Urinary bladder (tissue), 4 donors: ENCODE data around the gene CNIH3. TPM values are rescaled to one million over a fixed set of nuclear protein-coding genes. Genes with fewer than 3 reads are reported as not detected.

Experiments
- DNase-seq: peaks from one replicate; pipeline ENCODE4 v3.0.0-alpha.2; 2015; ENCODE audit errors: extremely low spot score
- H3K27ac ChIP-seq: one replicate; pipeline ENCODE4 v1.5.1; 2013; ENCODE audit warnings: low read depth, mild to moderate bottlenecking, moderate library complexity
- H3K36me3 ChIP-seq: one replicate; pipeline ENCODE4 v1.6.1; 2013; ENCODE audit warnings: mild to moderate bottlenecking, moderate library complexity; ENCODE audit not compliant: insufficient read depth
- H3K4me1 ChIP-seq: one replicate; pipeline ENCODE4 v1.6.1; 2013; ENCODE audit warnings: mild to moderate bottlenecking, moderate library complexity; ENCODE audit not compliant: insufficient read depth
- H3K4me3 ChIP-seq: one replicate; pipeline ENCODE4 v1.5.1; 2013; ENCODE audit warnings: low read depth, low read length
- WGBS: extraction: QIAGEN DNeasy Blood & Tissue Kit; methylation state at CpG from one replicate; pipeline ENCODE4 v1.1.7; 2013; 5-methylcytosine and 5-hydroxymethylcytosine counted together
- polyA plus RNA-seq: library from polyadenylated mRNA; stranded (reverse); fragments of 200-250 nt; gene quantifications from one replicate; pipeline ENCODE4 v1.2.3, GENCODE V29; 2013
- total RNA-seq: library from RNA; depleted of rRNA; stranded (reverse); fragments of >200 nt; gene quantifications from one replicate; pipeline ENCODE4 v1.2.3, GENCODE V29; 2014
- donor health status: healthy with polysubstance abuse.
- donor health status: healthy.

CNIH3 gene
- total and polyA plus RNA-seq, 2 donors = 2.1 to 5.8 TPM

DNA sequence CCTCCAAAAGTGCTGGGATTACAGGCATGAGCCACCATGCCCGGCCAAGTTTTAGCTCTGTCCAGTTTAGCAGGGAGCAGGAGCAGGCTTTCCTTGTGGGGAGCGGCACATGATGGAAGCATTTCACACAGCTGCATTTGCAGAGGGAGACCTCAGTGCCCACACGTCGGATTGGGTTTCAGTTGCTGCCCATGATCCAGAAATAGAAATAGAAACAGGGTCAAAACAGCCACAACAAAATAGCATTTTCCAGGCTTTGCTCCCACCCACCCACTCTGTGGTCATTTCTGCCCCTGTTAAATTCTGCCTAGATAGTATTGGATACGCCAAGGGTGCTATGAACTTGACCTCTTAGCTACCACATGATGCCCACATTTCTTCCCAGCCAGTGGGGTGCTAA is 128.4 kb downstream of the CNIH3 start:
- Histone ChIP-seq H3K4me1 (peaks cover 1% of the 10 kb centered on the region), H3K27ac (no peak overlapping the region), H3K36me3 (no peaks in the 10 kb centered on the region), H3K4me3 (no peak overlapping the region)
- 90% methylated on average over 5 of the region's 5 CpGs for WGBS
- DNase-seq = no peak

- no peaks in the 10 kb centered on the region for H3K36me3 ChIP-seq
- H3K4me3 ChIP-seq = no peak overlapping the region
- no peak overlapping the region for H3K27ac ChIP-seq
- DNase-seq = no peak
- H3K4me1 ChIP-seq = peaks cover 1% of the 10 kb centered on the region
- 98% methylated on average over 1 of the region's 1 CpG for WGBS
These were observed 129.3 kb downstream of the CNIH3 start for GRCh38 chr1:224745394-224745793.

- WGBS = 90% methylated on average over 4 of the region's 4 CpGs
- DNase-seq = no peak
- peaks cover 1% of the 10 kb centered on the region for H3K4me1 ChIP-seq
- no peaks in the 10 kb centered on the region for H3K36me3 ChIP-seq
- H3K27ac ChIP-seq = no peak overlapping the region
- H3K4me3 ChIP-seq = no peak overlapping the region
These were observed 129.8 kb downstream of the CNIH3 start for GRCh38 chr1:224745924-224746323.

- Histone ChIP-seq H3K4me1 (peaks cover 1% of the 10 kb centered on the region), H3K4me3 (no peak overlapping the region), H3K27ac (no peak overlapping the region), H3K36me3 (no peaks in the 10 kb centered on the region)
- WGBS = 46% methylated on average over 4 of the region's 4 CpGs
- DNase-seq = no peak
These were observed 131.5 kb downstream of the CNIH3 start for GRCh38 chr1:224747578-224747977.

DNA sequence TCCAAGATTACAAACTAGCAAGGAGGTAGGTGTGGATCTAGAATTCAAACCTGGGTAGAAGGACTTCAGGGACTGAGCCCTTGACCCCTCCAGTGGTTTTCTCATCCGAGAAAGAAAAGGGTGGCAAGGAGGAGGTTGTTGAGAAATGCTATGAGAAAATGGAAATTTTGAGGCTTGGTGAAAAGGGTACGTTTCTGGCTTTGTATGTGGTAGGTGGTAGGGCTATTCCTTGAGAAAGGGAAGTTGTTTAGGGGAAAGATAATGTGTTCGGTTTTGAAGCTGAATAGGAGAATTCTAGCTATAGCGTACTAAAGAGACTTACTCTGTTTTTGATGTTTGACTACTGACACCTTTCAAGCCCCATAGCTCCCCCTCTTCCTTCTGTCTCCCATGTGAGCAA is 133.8 kb downstream of the CNIH3 start:
- Histone ChIP-seq H3K4me3 (no peak overlapping the region), H3K4me1 (peaks cover 1% of the 10 kb centered on the region), H3K27ac (no peak overlapping the region), H3K36me3 (no peaks in the 10 kb centered on the region)
- WGBS = 94% methylated on average over 4 of the region's 4 CpGs
- DNase-seq = no peak

GRCh38 chr1:224751624-224752311 is 135.7 kb downstream of the CNIH3 start:
- WGBS = 65% methylated on average over 6 of the region's 6 CpGs
- H3K27ac ChIP-seq = no peak overlapping the region
- H3K4me3 ChIP-seq = no peak overlapping the region
- no peak for DNase-seq
- H3K4me1 ChIP-seq = peaks cover under 1% of the 10 kb centered on the region
- H3K36me3 ChIP-seq = no peaks in the 10 kb centered on the region

GRCh38 chr1:224753491-224753890 is 137.4 kb downstream of the CNIH3 start:
- Histone ChIP-seq H3K27ac (no peak overlapping the region), H3K36me3 (no peaks in the 10 kb centered on the region), H3K4me3 (no peak overlapping the region), H3K4me1 (no peaks in the 10 kb centered on the region)
- 92% methylated on average over 1 of the region's 1 CpG for WGBS
- no peak for DNase-seq

- no peaks in the 10 kb centered on the region for H3K36me3 ChIP-seq
- no peak overlapping the region for H3K27ac ChIP-seq
- 78% methylated on average over 4 of the region's 4 CpGs for WGBS
- no peak overlapping the region for H3K4me3 ChIP-seq
- no peak for DNase-seq
- H3K4me1 ChIP-seq = no peaks in the 10 kb centered on the region
These were observed 139.5 kb downstream of the CNIH3 start for GRCh38 chr1:224755586-224755985.

DNA sequence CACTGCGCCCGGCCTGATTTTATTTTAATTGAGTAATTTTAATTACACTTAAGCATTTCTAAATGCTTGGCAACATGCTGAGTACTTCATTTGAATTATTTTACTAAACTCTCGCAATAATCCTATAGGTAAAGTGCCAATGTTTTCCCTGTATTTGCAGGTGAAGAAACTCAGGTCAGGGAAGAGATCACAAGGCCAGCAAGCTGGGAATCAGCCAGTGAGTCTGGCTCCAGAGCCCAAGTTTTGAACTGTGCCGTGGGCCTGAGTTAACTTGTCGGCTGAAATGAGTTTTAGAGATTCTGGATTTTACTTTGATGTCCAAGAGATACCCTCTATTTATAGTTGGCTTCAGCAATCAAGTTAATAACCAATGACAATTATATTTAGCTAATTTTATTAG is 141.4 kb downstream of the CNIH3 start:
- 95% methylated on average over 5 of the region's 5 CpGs for WGBS
- Histone ChIP-seq H3K4me3 (no peak overlapping the region), H3K27ac (no peak overlapping the region), H3K36me3 (no peaks in the 10 kb centered on the region), H3K4me1 (no peaks in the 10 kb centered on the region)
- no peak for DNase-seq

- no peak for DNase-seq
- H3K36me3 ChIP-seq = no peaks in the 10 kb centered on the region
- H3K27ac ChIP-seq = no peak overlapping the region
- H3K4me1 ChIP-seq = no peaks in the 10 kb centered on the region
- 99% methylated on average over 1 of the region's 1 CpG for WGBS
- no peak overlapping the region for H3K4me3 ChIP-seq
These were observed 143.0 kb downstream of the CNIH3 start for GRCh38 chr1:224759135-224759534.

- Histone ChIP-seq H3K4me1 (no peaks in the 10 kb centered on the region), H3K27ac (no peak overlapping the region), H3K4me3 (no peak overlapping the region), H3K36me3 (no peaks in the 10 kb centered on the region)
- DNase-seq = no peak
These were observed 143.6 kb downstream of the CNIH3 start for GRCh38 chr1:224759681-224760091.

DNA sequence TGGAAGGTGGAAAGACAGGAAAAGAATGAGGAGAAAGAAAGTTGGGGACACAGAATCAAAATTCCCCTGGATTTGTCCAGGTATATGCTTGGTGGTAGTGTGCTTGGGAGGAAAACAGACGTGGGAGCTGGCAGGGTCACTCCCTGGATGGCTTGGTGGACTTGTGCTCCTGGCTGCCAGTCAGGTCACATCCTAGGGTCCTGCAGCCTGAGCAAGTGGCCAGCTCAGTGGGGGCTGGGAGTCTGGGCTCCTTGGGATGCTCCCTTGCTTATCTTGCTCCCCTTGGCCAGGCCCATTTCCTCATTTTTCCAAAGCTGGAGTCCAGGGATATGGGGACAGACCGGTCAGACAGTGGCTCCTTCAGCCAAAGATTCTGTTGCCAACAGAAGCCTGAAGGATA is 144.0 kb downstream of the CNIH3 start:
- no peaks in the 10 kb centered on the region for H3K36me3 ChIP-seq
- no peaks in the 10 kb centered on the region for H3K4me1 ChIP-seq
- no peak for DNase-seq
- no peak overlapping the region for H3K4me3 ChIP-seq
- 66% methylated on average over 2 of the region's 2 CpGs for WGBS
- no peak overlapping the region for H3K27ac ChIP-seq

DNA sequence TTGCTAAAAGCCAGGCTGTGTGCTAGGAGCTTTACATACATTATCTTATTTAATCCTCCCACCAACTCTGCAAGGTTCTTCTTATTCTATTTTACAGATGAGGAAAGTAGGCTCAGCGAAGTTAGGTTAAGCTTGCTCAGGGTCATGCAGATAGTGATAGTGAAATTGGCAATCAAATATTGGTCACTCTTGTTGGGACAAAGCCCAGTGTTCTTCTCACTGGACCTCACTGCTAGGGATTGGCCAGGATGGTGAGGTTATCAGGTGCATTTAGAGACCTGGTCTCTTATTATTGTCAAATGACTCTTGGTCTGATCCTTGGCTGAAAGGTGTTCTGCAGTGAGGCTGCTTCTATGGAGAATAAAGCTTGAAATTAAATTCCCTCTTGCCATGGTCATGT is 145.1 kb downstream of the CNIH3 start:
- no peak overlapping the region for H3K4me3 ChIP-seq
- no peak overlapping the region for H3K27ac ChIP-seq
- DNase-seq = no peak
- no peaks in the 10 kb centered on the region for H3K4me1 ChIP-seq
- H3K36me3 ChIP-seq = no peaks in the 10 kb centered on the region
- 89% methylated on average over 1 of the region's 1 CpG for WGBS

- DNase-seq = no peak
- H3K27ac ChIP-seq = no peak overlapping the region
- H3K4me1 ChIP-seq = no peaks in the 10 kb centered on the region
- 87% methylated on average over 2 of the region's 2 CpGs for WGBS
- H3K36me3 ChIP-seq = no peaks in the 10 kb centered on the region
- no peak overlapping the region for H3K4me3 ChIP-seq
These were observed 145.9 kb downstream of the CNIH3 start for GRCh38 chr1:224762046-224762445.

DNA sequence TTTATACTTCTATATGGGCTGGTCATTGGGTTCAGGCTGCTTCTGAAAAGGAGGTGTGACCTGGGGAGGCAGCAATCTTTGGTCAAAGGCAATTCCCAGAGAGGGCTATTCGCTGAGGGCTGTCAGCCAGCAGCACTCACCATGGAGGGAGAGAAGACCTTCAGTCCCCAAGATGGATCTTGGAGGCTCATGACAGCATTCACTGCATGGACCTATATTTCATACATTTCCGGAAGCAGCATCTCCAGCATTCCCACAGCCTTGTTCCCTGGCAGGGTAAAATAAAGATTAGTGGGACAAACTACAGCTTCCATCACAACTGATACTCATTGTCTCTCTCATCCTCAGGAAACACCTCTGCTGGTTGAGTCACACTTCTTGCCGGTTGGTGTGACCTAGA is 146.6 kb downstream of the CNIH3 start:
- H3K27ac ChIP-seq = no peak overlapping the region
- WGBS = 92% methylated on average over 3 of the region's 3 CpGs

More for the DNA sequence above, 146.6 kb downstream of the CNIH3 start:
- Histone ChIP-seq H3K4me1 (no peaks in the 10 kb centered on the region), H3K4me3 (no peak overlapping the region), H3K36me3 (no peaks in the 10 kb centered on the region)
- DNase-seq = no peak
